NCI-H748 (cell line): ENCODE measurements around the gene ALG1L2.
"Not testable (repeated sequence)": the region's sequence is repeated elsewhere in the genome, so short reads cannot be mapped to it uniquely, and the experiment has no call there.

ENCODE experiments used
- DNase-seq: peaks from one replicate; lab custom pipeline; 2025; ENCODE audit not compliant: unreplicated experiment; lab: John Stamatoyannopoulos, UW

Gene ALG1L2

GRCh38 chr3:130122891-130123775 lies 41.5 kb downstream of the ALG1L2 start:
- DNase-seq, result not testable (repeated sequence)

DNA sequence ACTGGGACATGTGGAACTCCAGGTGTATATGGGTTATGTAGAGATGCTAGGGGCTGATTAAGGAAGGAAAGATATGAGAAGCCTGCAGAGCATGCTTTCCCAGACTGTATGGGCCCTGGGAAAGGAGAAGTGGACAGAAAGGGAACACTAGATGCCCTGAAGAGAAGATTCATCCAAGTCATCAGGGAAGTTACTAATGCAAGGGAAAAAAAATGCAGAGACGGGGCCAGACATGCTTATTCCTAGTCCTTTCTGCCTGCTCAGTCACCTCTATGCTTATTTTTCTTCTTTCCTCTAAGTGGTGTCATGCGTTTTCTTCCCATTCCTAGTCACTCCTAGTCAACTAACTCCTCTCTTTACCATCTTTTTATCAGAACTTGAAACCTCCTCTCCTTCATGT lies 43.8 kb downstream of the ALG1L2 start:
- DNase-seq, result not testable (repeated sequence)

DNA sequence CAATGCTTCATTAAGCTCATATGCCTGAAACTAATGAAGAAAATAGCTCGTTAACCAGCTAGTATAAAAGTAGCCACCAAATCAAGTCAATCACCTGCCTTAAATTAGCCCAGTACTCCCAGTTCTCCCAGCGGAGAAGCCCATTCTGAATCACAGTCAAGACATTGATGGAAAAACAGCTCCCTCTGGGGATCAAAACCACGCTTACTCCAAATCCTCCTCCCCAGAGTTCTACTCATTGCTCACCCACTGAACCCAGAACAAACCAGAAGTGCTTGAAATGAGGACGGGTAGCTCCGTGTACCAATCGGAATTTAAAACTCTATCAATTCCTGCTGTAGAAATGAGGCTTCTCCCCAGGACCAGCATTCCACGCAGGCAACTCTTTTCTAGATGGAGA lies 54.7 kb downstream of the ALG1L2 start:
- DNase-seq, result not testable (repeated sequence)

GRCh38 chr3:130137685-130138084 lies 56.1 kb downstream of the ALG1L2 start:
- DNase-seq, result not testable (repeated sequence)

DNA sequence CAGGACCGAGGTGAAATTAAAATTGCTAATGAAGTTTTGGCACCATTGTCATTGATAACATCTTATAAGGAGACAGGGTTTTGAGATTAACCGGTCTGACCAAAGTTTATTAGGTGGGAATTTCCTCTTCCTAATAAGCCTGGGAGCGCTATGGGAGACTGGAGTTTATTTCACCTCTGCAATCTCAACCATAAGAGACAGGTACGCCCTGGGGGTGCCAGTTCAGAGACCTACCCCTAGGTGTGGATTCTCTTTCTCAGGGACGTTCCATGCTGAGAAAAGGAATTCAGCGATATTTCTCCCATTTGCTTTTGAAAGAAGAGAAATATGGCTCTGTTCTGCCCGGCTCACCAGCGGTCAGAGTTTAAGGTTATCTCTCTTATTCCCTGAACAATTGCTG lies 57.4 kb downstream of the ALG1L2 start:
- DNase-seq, result not testable (repeated sequence)

GRCh38 chr3:130140756-130141155 lies 59.1 kb downstream of the ALG1L2 start:
- DNase-seq, result not testable (repeated sequence)

GRCh38 chr3:130143648-130144327 lies 62.2 kb downstream of the ALG1L2 start:
- DNase-seq, result not testable (repeated sequence)

DNA sequence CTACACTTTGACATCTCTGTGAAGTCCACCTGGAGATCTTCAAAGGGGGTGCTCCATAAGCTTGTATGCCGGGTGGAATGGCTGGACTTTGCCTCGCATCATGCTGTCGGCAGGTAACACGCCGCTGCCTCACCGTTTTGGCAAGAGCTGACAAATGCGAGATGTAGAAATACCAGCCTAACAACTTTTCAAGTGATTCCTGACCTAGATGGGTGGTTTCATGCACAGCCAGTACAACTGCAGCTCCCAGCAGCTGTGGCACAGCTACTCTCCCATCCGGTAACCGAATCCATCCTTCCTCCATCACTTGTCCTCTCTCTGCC lies 62.7 kb downstream of the ALG1L2 start:
- DNase-seq, result not testable (repeated sequence)

DNA sequence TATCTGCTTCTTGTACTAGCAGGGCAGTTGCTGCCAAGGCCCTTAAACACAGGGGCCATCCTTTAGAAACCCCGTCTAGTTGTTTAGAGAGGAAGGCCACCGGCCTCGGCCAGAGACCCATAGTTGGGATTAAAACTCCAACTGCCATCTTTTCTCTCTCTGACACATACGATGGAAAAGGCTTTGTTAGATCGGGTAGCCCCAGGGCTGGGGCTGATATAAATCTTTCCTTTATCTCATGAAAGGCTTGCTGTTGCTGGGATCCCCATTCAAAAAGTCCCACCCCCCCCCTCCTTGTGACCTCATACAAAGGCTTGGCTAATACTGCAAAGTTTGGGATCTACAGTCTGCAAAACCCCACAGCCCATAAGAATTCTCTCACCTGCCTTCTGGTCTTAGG lies 63.8 kb downstream of the ALG1L2 start:
- DNase-seq, result not testable (repeated sequence)

- not testable (repeated sequence) for DNase-seq
These were observed 64.8 kb downstream of the ALG1L2 start for GRCh38 chr3:130146465-130146864.
